GM23338 (cell line): ENCODE results near the gene NDST1. TPM values are rescaled to one million over a fixed set of nuclear protein-coding genes. Genes with fewer than 3 reads are reported as not detected.

Experiments
- ATAC-seq: fragments of 200-7000 bp; cut with Tn5 transposase; 3 replicates; pipeline ENCODE4 v1.9.1; 2020
- DNase-seq: peaks from one replicate; pipeline ENCODE4 v3.0.0-alpha.2; 2015; ENCODE audit warnings: low spot score
- H2AFZ ChIP-seq: fragments of 200-600 bp; sonication (generic); 2 replicates; pipeline ENCODE4 v1.8.0; 2016; ENCODE audit warnings: antibody characterized with exemption, mild to moderate bottlenecking, moderate library complexity
- H3F3A ChIP-seq: fragments of 200-600 bp; sonication (generic); replicated peaks from 2 replicates; pipeline ENCODE4 v1.8.0; 2017; ENCODE audit warnings: antibody characterized with exemption, mixed run types, low read depth
- H3K27ac ChIP-seq: fragments of 200-600 bp; sonication (generic); 2 replicates; pipeline ENCODE4 v1.6.1; 2016; ENCODE audit warnings: low read depth
- H3K27me3 ChIP-seq: fragments of 200-600 bp; sonication (generic); 2 replicates; pipeline ENCODE4 v1.8.0; 2016; ENCODE audit warnings: mild to moderate bottlenecking, mixed run types, moderate library complexity; ENCODE audit not compliant: insufficient read depth
- H3K36me3 ChIP-seq: fragments of 200-600 bp; sonication (generic); 2 replicates; pipeline ENCODE4 v1.8.0; 2016; ENCODE audit warnings: mild to moderate bottlenecking; ENCODE audit not compliant: insufficient read depth
- H3K4me1 ChIP-seq: fragments of 200-600 bp; sonication (generic); 2 replicates; pipeline ENCODE4 v1.8.0; 2016; ENCODE audit warnings: mild to moderate bottlenecking, moderate library complexity; ENCODE audit not compliant: insufficient read depth
- H3K4me2 ChIP-seq: fragments of 200-600 bp; sonication (generic); 2 replicates; pipeline ENCODE4 v1.7.1; 2017; ENCODE audit warnings: mixed run types
- H3K4me3 ChIP-seq: fragments of 200-600 bp; sonication (generic); 2 replicates; pipeline ENCODE4 v1.6.1; 2016; ENCODE audit warnings: mixed run types
- H3K79me2 ChIP-seq: fragments of 200-600 bp; sonication (generic); replicated peaks from 2 replicates; pipeline ENCODE4 v1.8.0; 2017; ENCODE audit warnings: mild to moderate bottlenecking; ENCODE audit not compliant: insufficient read depth
- H3K9me2 ChIP-seq: fragments of 200-600 bp; sonication (generic); 2 replicates; pipeline ENCODE4 v1.8.0; 2017; ENCODE audit not compliant: insufficient read depth
- H4K20me1 ChIP-seq: fragments of 200-600 bp; sonication (generic); replicated peaks from 2 replicates; pipeline ENCODE4 v1.8.0; 2017; ENCODE audit warnings: mild to moderate bottlenecking; ENCODE audit not compliant: insufficient read depth
- H3K27ac Mint-ChIP-seq: 2 replicates; pipeline ENCODE4 v1.8.0; 2020; ENCODE audit warnings: inconsistent platforms, mild to moderate bottlenecking, moderate library complexity, mixed read lengths
- H3K27me3 Mint-ChIP-seq: 3 replicates; pipeline ENCODE4 v1.8.0; 2022; ENCODE audit warnings: low read depth, mild to moderate bottlenecking, moderate library complexity, mixed read lengths, inconsistent platforms; ENCODE audit not compliant: insufficient read depth, poor library complexity
- H3K36me3 Mint-ChIP-seq: 3 replicates; pipeline ENCODE4 v1.8.0; 2021; ENCODE audit warnings: low read depth, mild to moderate bottlenecking, inconsistent platforms, moderate library complexity, mixed read lengths
- H3K4me1 Mint-ChIP-seq: 3 replicates; pipeline ENCODE4 v1.8.0; 2020; ENCODE audit warnings: mild to moderate bottlenecking, inconsistent platforms, mixed read lengths
- H3K4me3 Mint-ChIP-seq: 3 replicates; pipeline ENCODE4 v1.8.0; 2021; ENCODE audit warnings: moderate library complexity, mild to moderate bottlenecking, inconsistent platforms, mixed read lengths
- H3K9me3 Mint-ChIP-seq: 3 replicates; pipeline ENCODE4 v1.8.0; 2020; ENCODE audit warnings: moderate library complexity, mild to moderate bottlenecking, inconsistent platforms, mixed read lengths
- CREB1 ChIP-seq: fragments of 250-450 bp; sonication (Bioruptor Pico); IDR thresholded peaks from 2 replicates; pipeline ENCODE4 v1.5.0; 2020; ENCODE audit warnings: low read depth, mild to moderate bottlenecking, moderate library complexity
- EZH2 ChIP-seq: fragments of 200-600 bp; sonication (generic); IDR thresholded peaks from one replicate; pipeline ENCODE4 v1.8.0; 2017; ENCODE audit warnings: antibody characterized with exemption, mild to moderate bottlenecking, low read depth; ENCODE audit not compliant: unreplicated experiment
- JUNB ChIP-seq: IDR thresholded peaks from one replicate; pipeline ENCODE4 v1.6.1; 2016; ENCODE audit warnings: antibody characterized with exemption; ENCODE audit not compliant: unreplicated experiment
- NANOG ChIP-seq: IDR thresholded peaks from 2 replicates; pipeline ENCODE4 v1.6.1; 2016; ENCODE audit warnings: antibody characterized with exemption, borderline replicate concordance
- POLR2AphosphoS5 ChIP-seq: IDR thresholded peaks from 2 replicates; pipeline ENCODE4 v1.6.1; 2016; ENCODE audit warnings: antibody characterized with exemption, low read depth
- REST ChIP-seq: IDR thresholded peaks from one replicate; pipeline ENCODE4 v1.6.1; 2018; ENCODE audit warnings: antibody characterized with exemption; ENCODE audit not compliant: unreplicated experiment
- STAT1 ChIP-seq: IDR thresholded peaks from one replicate; pipeline ENCODE4 v1.6.1; 2016; ENCODE audit warnings: antibody characterized with exemption; ENCODE audit not compliant: unreplicated experiment
- ZNF114 ChIP-seq: fragments of 250-450 bp; sonication (Bioruptor Pico); IDR thresholded peaks from 2 replicates; pipeline ENCODE4 v1.5.0; 2020; ENCODE audit warnings: mild to moderate bottlenecking, moderate library complexity
- ZNF331 ChIP-seq: fragments of 250-450 bp; sonication (Bioruptor Pico); IDR thresholded peaks from 2 replicates; pipeline ENCODE4 v1.5.0; 2020; ENCODE audit warnings: low read depth, mild to moderate bottlenecking, moderate library complexity
- polyA plus RNA-seq: library from polyadenylated mRNA; unstranded; fragments of >200 nt; fragmentation: Nextera tagmentation; extraction: Ambion mirVana; gene quantifications from 2 replicates; pipeline ENCODE4 v1.2.1, GENCODE V29; 2016
- total RNA-seq: library from RNA; depleted of rRNA; stranded (reverse); fragments of >200 nt; shearing (Covaris generic); gene quantifications from 2 replicates; pipeline ENCODE4 v1.2.3, GENCODE V29; 2014
- TF ChIP-seq, protein P1 (sequence below): fragments of 250-450 bp; sonication (Bioruptor Pico); IDR thresholded peaks from 2 replicates; pipeline ENCODE4 v1.5.0; 2020; ENCODE audit warnings: mild to moderate bottlenecking, moderate library complexity

NDST1 gene
- total and polyA plus RNA-seq, 2 experiments from 2014 or later, result 7.3 to 85.0 TPM

- H3K36me3 Mint-ChIP-seq, result 0 out of 3 replicates have a peak, but pooled peaks cover 5% of the 10 kb centered on the region
- DNase-seq, result no peak
- peaks cover 68% of the 10 kb centered on the region for H3K4me1 Mint-ChIP-seq
- H3K27me3 Mint-ChIP-seq, result peaks cover 19% of the 10 kb centered on the region
- H3K27ac Mint-ChIP-seq, result no peak overlapping the region
- Histone ChIP-seq H4K20me1 (peaks cover 23% of the 10 kb centered on the region), H3K9me2 (no peaks in the 10 kb centered on the region), H3K4me2 (no peak overlapping the region; the same call in 1 of the 2 replicates), H3K4me1 (peaks cover 23% of the 10 kb centered on the region), H3K27ac (no peak overlapping the region), H3F3A (0 out of 2 replicates have a peak, but pooled peaks cover 2% of the 10 kb centered on the region), H3K27me3 (no peaks in the 10 kb centered on the region), H3K36me3 (no peaks in the 10 kb centered on the region; the same call in 1 of the 2 replicates), H3K79me2 (peaks cover 100% of the 10 kb centered on the region), H3K4me3 (no peak overlapping the region), H2AFZ (no peak overlapping the region)
- H3K4me3 Mint-ChIP-seq, result no peak overlapping the region
- no peaks in the 10 kb centered on the region for H3K9me3 Mint-ChIP-seq
- no peak for ATAC-seq
- TF ChIP-seq REST (no peak), POLR2AphosphoS5 (no peak), STAT1 (no peak), ZNF331 (CRISPR knock-in tag) (no peak), EZH2 (no peak), NANOG (no peak), ZNF114 (CRISPR knock-in tag) (no peak), CREB1 (CRISPR knock-in tag) (no peak), JUNB (no peak)
- TF ChIP-seq, protein P1, sequence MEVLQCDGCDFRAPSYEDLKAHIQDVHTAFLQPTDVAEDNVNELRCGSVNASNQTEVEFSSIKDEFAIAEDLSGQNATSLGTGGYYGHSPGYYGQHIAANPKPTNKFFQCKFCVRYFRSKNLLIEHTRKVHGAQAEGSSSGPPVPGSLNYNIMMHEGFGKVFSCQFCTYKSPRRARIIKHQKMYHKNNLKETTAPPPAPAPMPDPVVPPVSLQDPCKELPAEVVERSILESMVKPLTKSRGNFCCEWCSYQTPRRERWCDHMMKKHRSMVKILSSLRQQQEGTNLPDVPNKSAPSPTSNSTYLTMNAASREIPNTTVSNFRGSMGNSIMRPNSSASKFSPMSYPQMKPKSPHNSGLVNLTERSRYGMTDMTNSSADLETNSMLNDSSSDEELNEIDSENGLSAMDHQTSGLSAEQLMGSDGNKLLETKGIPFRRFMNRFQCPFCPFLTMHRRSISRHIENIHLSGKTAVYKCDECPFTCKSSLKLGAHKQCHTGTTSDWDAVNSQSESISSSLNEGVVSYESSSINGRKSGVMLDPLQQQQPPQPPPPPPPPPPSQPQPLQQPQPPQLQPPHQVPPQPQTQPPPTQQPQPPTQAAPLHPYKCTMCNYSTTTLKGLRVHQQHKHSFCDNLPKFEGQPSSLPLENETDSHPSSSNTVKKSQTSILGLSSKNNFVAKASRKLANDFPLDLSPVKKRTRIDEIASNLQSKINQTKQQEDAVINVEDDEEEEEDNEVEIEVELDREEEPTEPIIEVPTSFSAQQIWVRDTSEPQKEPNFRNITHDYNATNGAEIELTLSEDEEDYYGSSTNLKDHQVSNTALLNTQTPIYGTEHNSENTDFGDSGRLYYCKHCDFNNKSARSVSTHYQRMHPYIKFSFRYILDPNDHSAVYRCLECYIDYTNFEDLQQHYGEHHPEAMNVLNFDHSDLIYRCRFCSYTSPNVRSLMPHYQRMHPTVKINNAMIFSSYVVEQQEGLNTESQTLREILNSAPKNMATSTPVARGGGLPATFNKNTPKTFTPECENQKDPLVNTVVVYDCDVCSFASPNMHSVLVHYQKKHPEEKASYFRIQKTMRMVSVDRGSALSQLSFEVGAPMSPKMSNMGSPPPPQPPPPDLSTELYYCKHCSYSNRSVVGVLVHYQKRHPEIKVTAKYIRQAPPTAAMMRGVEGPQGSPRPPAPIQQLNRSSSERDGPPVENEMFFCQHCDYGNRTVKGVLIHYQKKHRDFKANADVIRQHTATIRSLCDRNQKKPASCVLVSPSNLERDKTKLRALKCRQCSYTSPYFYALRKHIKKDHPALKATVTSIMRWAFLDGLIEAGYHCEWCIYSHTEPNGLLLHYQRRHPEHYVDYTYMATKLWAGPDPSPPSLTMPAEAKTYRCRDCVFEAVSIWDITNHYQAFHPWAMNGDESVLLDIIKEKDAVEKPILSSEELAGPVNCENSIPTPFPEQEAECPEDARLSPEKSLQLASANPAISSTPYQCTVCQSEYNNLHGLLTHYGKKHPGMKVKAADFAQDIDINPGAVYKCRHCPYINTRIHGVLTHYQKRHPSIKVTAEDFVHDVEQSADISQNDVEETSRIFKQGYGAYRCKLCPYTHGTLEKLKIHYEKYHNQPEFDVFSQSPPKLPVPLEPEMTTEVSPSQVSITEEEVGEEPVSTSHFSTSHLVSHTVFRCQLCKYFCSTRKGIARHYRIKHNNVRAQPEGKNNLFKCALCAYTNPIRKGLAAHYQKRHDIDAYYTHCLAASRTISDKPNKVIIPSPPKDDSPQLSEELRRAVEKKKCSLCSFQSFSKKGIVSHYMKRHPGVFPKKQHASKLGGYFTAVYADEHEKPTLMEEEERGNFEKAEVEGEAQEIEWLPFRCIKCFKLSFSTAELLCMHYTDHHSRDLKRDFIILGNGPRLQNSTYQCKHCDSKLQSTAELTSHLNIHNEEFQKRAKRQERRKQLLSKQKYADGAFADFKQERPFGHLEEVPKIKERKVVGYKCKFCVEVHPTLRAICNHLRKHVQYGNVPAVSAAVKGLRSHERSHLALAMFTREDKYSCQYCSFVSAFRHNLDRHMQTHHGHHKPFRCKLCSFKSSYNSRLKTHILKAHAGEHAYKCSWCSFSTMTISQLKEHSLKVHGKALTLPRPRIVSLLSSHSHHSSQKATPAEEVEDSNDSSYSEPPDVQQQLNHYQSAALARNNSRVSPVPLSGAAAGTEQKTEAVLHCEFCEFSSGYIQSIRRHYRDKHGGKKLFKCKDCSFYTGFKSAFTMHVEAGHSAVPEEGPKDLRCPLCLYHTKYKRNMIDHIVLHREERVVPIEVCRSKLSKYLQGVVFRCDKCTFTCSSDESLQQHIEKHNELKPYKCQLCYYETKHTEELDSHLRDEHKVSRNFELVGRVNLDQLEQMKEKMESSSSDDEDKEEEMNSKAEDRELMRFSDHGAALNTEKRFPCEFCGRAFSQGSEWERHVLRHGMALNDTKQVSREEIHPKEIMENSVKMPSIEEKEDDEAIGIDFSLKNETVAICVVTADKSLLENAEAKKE (CRISPR knock-in tag), result no peak
These were observed 7.0 kb upstream of the NDST1 start for GRCh38 chr5:150500905-150501304.
